ENCODE data around the gene ZC3HAV1L.

The ZC3HAV1L gene, protein sequence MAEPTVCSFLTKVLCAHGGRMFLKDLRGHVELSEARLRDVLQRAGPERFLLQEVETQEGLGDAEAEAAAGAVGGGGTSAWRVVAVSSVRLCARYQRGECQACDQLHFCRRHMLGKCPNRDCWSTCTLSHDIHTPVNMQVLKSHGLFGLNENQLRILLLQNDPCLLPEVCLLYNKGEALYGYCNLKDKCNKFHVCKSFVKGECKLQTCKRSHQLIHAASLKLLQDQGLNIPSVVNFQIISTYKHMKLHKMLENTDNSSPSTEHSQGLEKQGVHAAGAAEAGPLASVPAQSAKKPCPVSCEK

DNA sequence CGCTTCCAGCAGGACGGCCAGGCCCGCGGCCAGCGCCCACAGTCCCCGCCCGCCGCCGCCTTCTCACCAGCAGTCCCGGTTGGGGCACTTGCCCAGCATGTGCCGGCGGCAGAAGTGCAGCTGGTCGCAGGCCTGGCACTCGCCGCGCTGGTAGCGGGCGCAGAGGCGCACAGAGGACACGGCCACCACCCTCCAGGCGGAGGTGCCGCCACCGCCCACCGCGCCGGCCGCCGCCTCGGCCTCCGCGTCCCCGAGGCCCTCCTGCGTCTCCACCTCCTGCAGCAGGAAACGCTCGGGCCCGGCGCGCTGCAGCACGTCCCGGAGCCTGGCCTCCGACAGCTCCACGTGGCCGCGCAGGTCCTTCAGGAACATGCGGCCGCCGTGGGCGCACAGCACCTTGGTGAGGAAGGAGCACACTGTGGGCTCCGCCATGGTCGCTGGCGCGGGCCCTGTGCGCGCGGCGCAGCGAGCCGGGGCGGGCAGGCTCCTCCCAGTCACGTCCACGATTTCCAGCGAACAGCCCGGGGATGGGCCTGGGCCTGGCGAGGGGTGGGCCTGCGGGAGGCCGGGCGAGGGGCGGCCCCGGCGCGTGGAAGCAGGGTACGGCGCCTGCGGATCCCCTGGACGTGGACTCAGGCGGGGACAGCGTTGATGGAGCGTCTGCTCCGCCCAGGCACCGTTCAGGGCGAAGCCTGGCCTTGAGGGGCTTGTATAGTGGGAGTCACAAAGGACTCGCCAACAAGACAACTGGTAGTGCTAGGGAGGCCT is at the start of gene ZC3HAV1L:
TSS of gene ZC3HAV1L (minus strand) at position 457 of the 768 bp plus-strand sequence. CDS start at position 432, 25 bp downstream.
- TF ChIP-seq, protein P1, sequence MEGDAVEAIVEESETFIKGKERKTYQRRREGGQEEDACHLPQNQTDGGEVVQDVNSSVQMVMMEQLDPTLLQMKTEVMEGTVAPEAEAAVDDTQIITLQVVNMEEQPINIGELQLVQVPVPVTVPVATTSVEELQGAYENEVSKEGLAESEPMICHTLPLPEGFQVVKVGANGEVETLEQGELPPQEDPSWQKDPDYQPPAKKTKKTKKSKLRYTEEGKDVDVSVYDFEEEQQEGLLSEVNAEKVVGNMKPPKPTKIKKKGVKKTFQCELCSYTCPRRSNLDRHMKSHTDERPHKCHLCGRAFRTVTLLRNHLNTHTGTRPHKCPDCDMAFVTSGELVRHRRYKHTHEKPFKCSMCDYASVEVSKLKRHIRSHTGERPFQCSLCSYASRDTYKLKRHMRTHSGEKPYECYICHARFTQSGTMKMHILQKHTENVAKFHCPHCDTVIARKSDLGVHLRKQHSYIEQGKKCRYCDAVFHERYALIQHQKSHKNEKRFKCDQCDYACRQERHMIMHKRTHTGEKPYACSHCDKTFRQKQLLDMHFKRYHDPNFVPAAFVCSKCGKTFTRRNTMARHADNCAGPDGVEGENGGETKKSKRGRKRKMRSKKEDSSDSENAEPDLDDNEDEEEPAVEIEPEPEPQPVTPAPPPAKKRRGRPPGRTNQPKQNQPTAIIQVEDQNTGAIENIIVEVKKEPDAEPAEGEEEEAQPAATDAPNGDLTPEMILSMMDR (IDR thresholded peaks at IDR 0.05; ENCODE audit: insufficient read depth, low read depth, low read length, missing control alignments), result no peak
- DNase-seq (ENCODE audit: low read depth), result peak; percentile 63
- H3K4me3 ChIP-seq (ENCODE audit: low read length), result peak within 1 kb of the TSS; percentile 59

DNA sequence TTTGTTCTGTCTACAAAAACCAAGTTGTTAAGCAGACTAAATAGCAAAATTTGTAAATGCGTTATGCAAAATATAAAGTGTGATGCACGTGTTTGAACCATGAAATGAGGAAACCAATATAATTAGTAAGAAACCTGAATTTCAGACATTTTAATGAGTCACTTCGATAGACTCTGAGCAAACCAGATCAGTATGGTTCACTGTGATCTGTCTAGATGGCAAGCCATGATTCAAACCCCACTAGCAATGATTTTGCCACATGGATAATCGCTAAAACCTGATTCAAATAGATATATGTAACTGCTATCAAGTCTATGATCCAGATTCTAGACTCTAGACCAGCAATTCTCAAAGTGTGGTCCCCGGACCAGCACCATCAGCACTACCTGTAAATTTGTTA is 48.9 kb upstream of the ZC3HAV1L start:
- H3K4me3 ChIP-seq (ENCODE audit: low read length), result no peak overlapping the region
- TF ChIP-seq, protein P1 (IDR thresholded peaks at IDR 0.05; ENCODE audit: insufficient read depth, low read depth, low read length, missing control alignments), result no peak
- DNase-seq (ENCODE audit: low read depth), result no peak

DNA sequence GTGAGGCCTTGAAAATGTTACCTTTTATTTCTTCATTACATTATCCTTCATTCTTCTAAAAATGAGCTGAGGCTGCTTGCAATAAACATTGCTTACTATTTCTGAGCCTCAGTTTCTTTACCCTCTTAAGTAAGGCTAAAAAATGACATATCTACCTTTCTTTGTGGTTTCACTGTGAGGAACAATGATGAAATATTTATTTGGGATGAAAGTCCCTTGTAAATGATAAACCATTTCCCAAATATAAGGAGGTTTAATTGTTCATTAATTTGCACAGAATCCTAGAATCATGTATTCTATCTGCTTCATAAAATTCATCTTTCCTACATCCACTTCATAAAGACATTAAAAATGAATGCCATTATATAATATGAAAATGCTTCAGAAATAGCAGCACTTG is 45.7 kb upstream of the ZC3HAV1L start:
- H3K4me3 ChIP-seq (ENCODE audit: low read length), result no peak overlapping the region
- no peak for DNase-seq (ENCODE audit: low read depth)
- TF ChIP-seq, protein P1 (IDR thresholded peaks at IDR 0.05; ENCODE audit: insufficient read depth, low read depth, low read length, missing control alignments), result no peak

DNA sequence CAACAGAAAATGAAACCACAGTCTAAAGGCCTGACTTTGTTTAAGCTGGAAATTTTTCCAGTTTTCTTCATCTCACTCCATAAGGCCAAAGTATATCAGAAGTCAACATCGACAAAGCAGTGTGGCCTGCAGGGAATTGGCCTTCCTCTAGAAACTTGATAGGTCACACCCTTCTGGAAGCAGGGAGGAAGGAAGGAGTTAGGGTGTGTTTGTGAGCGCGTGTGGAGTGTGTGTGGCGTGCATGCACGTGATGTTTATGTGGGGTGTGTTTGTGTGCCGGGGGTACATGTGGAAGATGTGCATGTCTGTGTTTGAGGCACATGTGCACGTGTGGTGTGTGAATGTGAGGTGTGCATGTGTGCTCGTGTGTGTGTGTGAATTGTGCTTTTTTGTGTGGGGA is 45.1 kb upstream of the ZC3HAV1L start:
- DNase-seq (ENCODE audit: low read depth), result no peak
- no peak overlapping the region for H3K4me3 ChIP-seq (ENCODE audit: low read length)
- TF ChIP-seq, protein P1 (IDR thresholded peaks at IDR 0.05; ENCODE audit: insufficient read depth, low read depth, low read length, missing control alignments), result no peak

DNA sequence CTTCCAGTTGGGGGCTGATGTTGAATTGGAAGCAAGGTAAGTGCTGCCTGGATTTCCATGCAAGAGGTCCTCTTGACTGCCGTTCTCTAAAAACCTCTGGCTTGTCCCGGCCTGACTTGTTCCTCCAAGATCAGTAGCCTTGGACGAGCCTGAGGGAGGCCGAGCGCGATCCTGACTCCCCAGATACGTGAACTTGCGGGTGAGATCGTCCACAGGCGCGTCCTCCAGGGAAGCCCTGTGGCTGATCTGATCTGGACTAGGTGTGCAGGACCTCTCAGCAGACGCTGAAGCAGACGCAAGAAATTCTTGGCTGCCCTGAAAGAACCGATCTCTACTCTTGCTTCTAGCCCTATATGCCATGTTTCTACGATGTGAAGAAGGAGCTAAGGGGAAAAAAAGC is 44.0 kb upstream of the ZC3HAV1L start:
- no peak for DNase-seq (ENCODE audit: low read depth)
- no peak overlapping the region for H3K4me3 ChIP-seq (ENCODE audit: low read length)
- TF ChIP-seq, protein P1 (IDR thresholded peaks at IDR 0.05; ENCODE audit: insufficient read depth, low read depth, low read length, missing control alignments), result no peak

DNA sequence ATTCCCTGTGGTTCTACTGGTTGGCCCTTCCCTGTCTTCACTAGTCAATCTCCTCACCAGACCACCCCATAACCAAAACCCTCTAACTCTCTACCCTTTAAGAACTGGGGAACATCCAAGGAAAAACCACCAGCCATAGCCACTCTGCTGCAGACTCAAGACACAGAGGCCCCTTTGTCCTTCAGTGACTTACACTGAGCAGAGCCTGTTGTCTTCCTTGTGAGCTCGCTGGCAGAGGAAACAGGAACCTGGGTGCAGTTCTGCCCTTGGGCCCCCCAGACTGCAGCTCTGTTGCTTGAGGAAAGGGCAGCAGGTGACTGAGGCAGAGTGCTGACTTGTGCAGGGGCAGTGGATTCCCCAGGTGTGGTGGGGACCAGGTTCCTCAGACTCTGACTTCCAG is 43.1 kb upstream of the ZC3HAV1L start:
- TF ChIP-seq, protein P1 (IDR thresholded peaks at IDR 0.05; ENCODE audit: insufficient read depth, low read depth, low read length, missing control alignments), result no peak

More for the DNA sequence above, 43.1 kb upstream of the ZC3HAV1L start:
- H3K4me3 ChIP-seq (ENCODE audit: low read length), result no peak overlapping the region
- no peak for DNase-seq (ENCODE audit: low read depth)
